B cell (primary cell): ENCODE data around the gene BMF. TPM values are rescaled to one million over a fixed set of nuclear protein-coding genes. Genes with fewer than 3 reads are reported as not detected.

Experiments used
- ATAC-seq: fragments of 200-7000 bp; cut with Tn5 transposase; one replicate; pipeline ENCODE4 v1.10.0; 2021; ENCODE audit warnings: low read depth, mild to moderate bottlenecking, moderate number of reproducible peaks, moderate library complexity
- CTCF ChIA-PET: fragments of 350-600 bp; sonication (Branson Sonifier 250); formaldehyde crosslinking; loops from one replicate; lab custom pipeline; 2021; ENCODE audit warnings: antibody characterized with exemption, inconsistent platforms; lab: Charles Lee
- POLR2A ChIA-PET: fragments of 350-600 bp; sonication (Branson Sonifier 250); formaldehyde crosslinking; loops from one replicate; lab custom pipeline; 2021; ENCODE audit warnings: antibody characterized with exemption; lab: Charles Lee
- DNase-seq: peaks from one replicate; pipeline ENCODE4 v3.0.0; 2013
- H2AFZ ChIP-seq: 2 replicates; pipeline ENCODE4 v1.6.1; 2012; ENCODE audit warnings: mild to moderate bottlenecking, low read depth, low read length; ENCODE audit not compliant: insufficient read depth, poor library complexity, severe bottlenecking
- H3K27ac ChIP-seq, 2 donors: 1 replicate in 1 of 2; 2 replicates in 1 of 2; pipeline ENCODE4 v1.5.1; 2012 to 2013; ENCODE audit warnings: low read length in 2 of 2, mild to moderate bottlenecking in 2 of 2, moderate library complexity in 1 of 2
- H3K27me3 ChIP-seq, 4 experiments: fragments of 200-600 bp in 1 of 4; sonication (generic) in 1 of 4; replicated peaks in 1 of 4; 1 replicate in 2 of 4; 2 replicates in 2 of 4; pipeline versions ENCODE4 v1.6.1 to v1.7.0; 2013 to 2016; ENCODE audit warnings: low read length in 3 of 4, mild to moderate bottlenecking in 2 of 4, mixed read lengths in 1 of 4, moderate library complexity in 1 of 4; ENCODE audit not compliant: insufficient read depth in 4 of 4, control insufficient read depth in 3 of 4; ENCODE audit errors: control extremely low read depth in 1 of 4
- H3K36me3 ChIP-seq, 2 experiments: replicated peaks in 1 of 2; 1 replicate in 1 of 2; 2 replicates in 1 of 2; pipeline versions ENCODE4 v1.6.1 to v1.7.1; 2013; ENCODE audit warnings: low read length in 1 of 2; ENCODE audit not compliant: insufficient read depth in 2 of 2, control insufficient read depth in 1 of 2; ENCODE audit errors: control extremely low read depth in 1 of 2, extremely low read depth in 1 of 2
- H3K4me1 ChIP-seq, 2 donors: fragments of 200-600 bp in 1 of 2; sonication (generic) in 1 of 2; 1 replicate in 1 of 2; 2 replicates in 1 of 2; pipeline versions ENCODE4 v1.5.1 to v1.6.1; 2013 to 2017; ENCODE audit warnings: low read length in 2 of 2; ENCODE audit not compliant: control insufficient read depth in 2 of 2, insufficient read depth in 2 of 2
- H3K4me2 ChIP-seq: replicated peaks from 2 replicates; pipeline ENCODE3; 2012; ENCODE audit warnings: mild to moderate bottlenecking, low read depth, low read length; ENCODE audit not compliant: poor library complexity, severe bottlenecking
- H3K4me3 ChIP-seq, 5 experiments: fragments of 200-600 bp in 1 of 5; sonication (generic) in 1 of 5; 1 replicate in 3 of 5; 2 replicates in 2 of 5; pipeline versions ENCODE4 v1.5.1 to v1.7.0; 2011 to 2016; ENCODE audit warnings: low read length in 4 of 5, mild to moderate bottlenecking in 4 of 5, low read depth in 2 of 5, control low read depth in 1 of 5, moderate library complexity in 1 of 5; ENCODE audit not compliant: insufficient read depth in 1 of 5; ENCODE audit errors: control extremely low read depth in 1 of 5, extremely low read depth in 1 of 5
- H3K79me2 ChIP-seq: fragments of 200-600 bp; sonication (generic); one replicate; pipeline ENCODE4 v1.6.0; 2016; ENCODE audit warnings: low read length; ENCODE audit not compliant: control insufficient read depth, insufficient read depth
- H3K9ac ChIP-seq: fragments of 200-600 bp; sonication (generic); 2 replicates; pipeline ENCODE4 v1.6.1; 2017; ENCODE audit warnings: mild to moderate bottlenecking, low read length, moderate library complexity
- H3K9me3 ChIP-seq, 3 donors: one replicate each; pipeline versions ENCODE4 v1.6.1 to v1.7.1; 2013; ENCODE audit warnings: low read length in 2 of 3; ENCODE audit not compliant: control insufficient read depth in 2 of 3, insufficient read depth in 1 of 3; ENCODE audit errors: control extremely low read depth in 1 of 3
- H4K20me1 ChIP-seq: 2 replicates; pipeline ENCODE4 v1.6.0; 2012; ENCODE audit warnings: mild to moderate bottlenecking, low read length; ENCODE audit not compliant: insufficient read depth, control insufficient read depth, poor library complexity, severe bottlenecking
- H3K27ac Mint-ChIP-seq: one replicate; pipeline ENCODE4 v1.8.0; 2021; ENCODE audit warnings: mixed read lengths
- H3K27me3 Mint-ChIP-seq: one replicate; pipeline ENCODE4 v1.8.0; 2021; ENCODE audit warnings: mixed read lengths
- H3K4me1 Mint-ChIP-seq: one replicate; pipeline ENCODE4 v1.8.0; 2021; ENCODE audit warnings: mixed read lengths
- H3K4me3 Mint-ChIP-seq: one replicate; pipeline ENCODE4 v1.8.0; 2021; ENCODE audit warnings: mixed read lengths
- H3K9me3 Mint-ChIP-seq: one replicate; pipeline ENCODE4 v1.8.0; 2022; ENCODE audit warnings: mixed read lengths; ENCODE audit not compliant: insufficient read depth
- CTCF ChIP-seq: fragments of 200-600 bp; IDR thresholded peaks from one replicate; pipeline ENCODE4 v1.8.0; 2022; ENCODE audit warnings: antibody characterized with exemption, mild to moderate bottlenecking
- EZH2 ChIP-seq: IDR thresholded peaks from 2 replicates; pipeline ENCODE4 v1.6.1; 2012; ENCODE audit warnings: borderline replicate concordance, low read depth, mild to moderate bottlenecking, moderate library complexity, low read length; ENCODE audit not compliant: insufficient read depth, poor library complexity, severe bottlenecking
- WGBS: methylation state at CpG from one replicate; pipeline ENCODE4 v1.1.5; 2013; ENCODE audit warnings: missing lambda C conversion rate; ENCODE audit not compliant: insufficient coverage; 5-methylcytosine and 5-hydroxymethylcytosine counted together
- intact Hi-C: fragments of 100-400 bp; cut with micrococcal nuclease; formaldehyde crosslinking; loops from one replicate; pipeline ENCODE4 v1.10.0; 2022
- polyA plus RNA-seq: library from polyadenylated mRNA; depleted of rRNA; stranded (reverse); fragments of >200 nt; gene quantifications from 2 replicates; pipeline ENCODE4 v1.2.3, GENCODE V29; 2012
- total RNA-seq, 2 donors: library from RNA; stranded (reverse); fragments of 120-200 nt in 1 of 2; gene quantifications; 1 replicate in 1 of 2; 2 replicates in 1 of 2; pipeline versions ENCODE4 v1.2.3 to v1.2.4, GENCODE V29; 2013 to 2022

BMF gene
- total and polyA plus RNA-seq, 2 donors (not counting 1 experiment from before 2014, with no cell fraction given), result 43.2 to 343 TPM

GRCh38 chr15:40098489-40099261 lies 10.0 kb downstream of the BMF start:
- H3K36me3 ChIP-seq, result peaks cover 0 to 31% of the 10 kb centered on the region in 2 experiments
- peak overlapping the region; percentile 99 to 100 for H3K27ac ChIP-seq
- no peaks in the 10 kb centered on the region for H3K9me3 Mint-ChIP-seq
- H3K4me2 ChIP-seq, result peak overlapping the region; percentile 84
- H3K4me1 ChIP-seq, result peaks cover 100% of the 10 kb centered on the region in 2 donors
- H3K79me2 ChIP-seq, result peaks cover 75% of the 10 kb centered on the region
- H3K4me3 Mint-ChIP-seq, result peak overlapping the region; percentile 85
- CTCF ChIA-PET, result interaction anchor here (0.7 to 33.4 kb wide), 9 partner anchors 7 to 180 kb away, joined by 3 to 934 read pairs (median 4); partner anchors contain the start of genes BMF and SRP14
- no peaks in the 10 kb centered on the region for H3K27me3 Mint-ChIP-seq
- H3K4me3 ChIP-seq, result peak overlapping the region in 4 of 5 experiments; percentile 13 to 53 (median 24)
- no peaks in the 10 kb centered on the region for H3K27me3 ChIP-seq
- peak; percentile 78 for ATAC-seq
- H3K9me3 ChIP-seq, result no peaks in the 10 kb centered on the region
- peak overlapping the region; percentile 95 for H3K27ac Mint-ChIP-seq
- H3K9ac ChIP-seq, result peak overlapping the region; percentile 73
- no peak overlapping the region for H2AFZ ChIP-seq
- POLR2A ChIA-PET, result interaction anchor here (0.6 to 15.7 kb wide), 13 partner anchors 8 to 209 kb away, joined by 3 to 324 read pairs (median 6); partner anchors contain the start of genes BMF and PLCB2
- intact Hi-C loops, result loop anchor here (1.0 to 10.0 kb wide), 3 partner anchors 9 to 456 kb away; no protein-coding TSS in a partner anchor
- H4K20me1 ChIP-seq, result no peaks in the 10 kb centered on the region
- WGBS, result under 1% methylated on average over 11 of the region's 12 CpGs
- TF ChIP-seq CTCF (no peak), EZH2 (no peak)
- peak; percentile 90 for DNase-seq
- H3K4me1 Mint-ChIP-seq, result peaks cover 92% of the 10 kb centered on the region
